ENCODE results near the gene LMBR1. TPM values are rescaled to one million over a fixed set of nuclear protein-coding genes. Genes with fewer than 3 reads are reported as not detected.
"Not testable (repeated sequence)": the region's sequence is repeated elsewhere in the genome, so short reads cannot be mapped to it uniquely, and the experiment has no call there.

LMBR1 gene
- total RNA-seq, 1 donor from 2014 or later = 44.5 TPM

DNA sequence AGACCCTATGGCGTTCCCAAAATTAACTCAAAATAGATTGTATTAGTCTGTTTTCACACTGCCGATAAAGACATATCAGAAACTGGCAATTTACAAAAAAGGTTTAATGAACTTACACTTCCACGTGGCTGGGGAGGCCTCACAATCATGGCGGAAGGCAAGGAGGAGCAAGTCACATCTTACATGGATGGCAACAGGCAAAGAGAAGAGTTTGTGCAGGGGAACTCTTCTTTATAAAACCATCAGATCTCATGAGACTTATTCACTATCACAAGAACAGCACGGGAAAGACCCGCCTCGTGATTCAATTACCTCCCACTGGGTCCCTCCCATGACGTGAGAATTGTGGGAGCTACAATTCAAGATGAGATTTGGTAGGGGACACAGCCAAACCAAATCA, 32.9 kb downstream of the LMBR1 start:
- intact Hi-C loops (cut with micrococcal nuclease); ATAC-seq; DNase-seq: not testable (repeated sequence)

DNA sequence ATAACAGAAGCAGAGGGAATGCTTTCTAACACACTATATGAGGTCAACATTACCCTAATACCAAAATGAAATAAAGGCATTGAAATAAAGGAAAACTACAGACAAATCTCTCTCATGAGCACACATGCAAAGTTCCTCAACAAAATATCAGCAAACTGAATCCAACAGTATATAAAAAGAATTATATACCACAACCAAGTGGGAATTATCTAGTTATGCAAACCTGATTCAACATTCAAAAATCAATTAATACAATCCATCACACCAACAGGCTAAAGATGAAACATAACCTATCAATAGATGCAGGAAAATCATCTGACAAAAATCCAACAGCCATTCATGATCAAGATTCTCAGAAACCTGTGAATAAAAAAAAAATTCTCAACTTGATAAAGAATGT, 34.5 kb downstream of the LMBR1 start:
- intact Hi-C loops (cut with micrococcal nuclease) = no loop called here
- ATAC-seq (no peak), DNase-seq (no peak)

DNA sequence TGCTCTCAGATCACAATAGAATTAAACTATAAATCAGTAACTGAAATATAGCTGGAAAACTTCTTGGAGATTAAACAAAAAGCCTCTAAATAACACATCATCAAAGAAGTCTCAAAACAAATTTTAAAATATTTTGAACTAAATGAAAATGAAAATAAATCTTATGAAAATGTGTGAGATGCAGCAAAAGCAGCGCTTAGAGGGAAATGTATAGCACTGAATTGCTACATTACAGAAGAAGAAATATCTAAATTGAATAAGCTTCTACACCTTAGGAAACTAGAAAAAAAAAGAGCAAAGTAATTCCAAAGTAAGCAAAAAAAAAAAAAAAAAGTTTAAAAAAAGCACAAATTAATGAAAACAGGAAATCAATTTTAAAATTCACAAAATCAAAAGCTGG, 35.2 kb downstream of the LMBR1 start:
- DNase-seq (no peak), ATAC-seq (no peak)
- intact Hi-C loops (cut with micrococcal nuclease) = no loop called here

DNA sequence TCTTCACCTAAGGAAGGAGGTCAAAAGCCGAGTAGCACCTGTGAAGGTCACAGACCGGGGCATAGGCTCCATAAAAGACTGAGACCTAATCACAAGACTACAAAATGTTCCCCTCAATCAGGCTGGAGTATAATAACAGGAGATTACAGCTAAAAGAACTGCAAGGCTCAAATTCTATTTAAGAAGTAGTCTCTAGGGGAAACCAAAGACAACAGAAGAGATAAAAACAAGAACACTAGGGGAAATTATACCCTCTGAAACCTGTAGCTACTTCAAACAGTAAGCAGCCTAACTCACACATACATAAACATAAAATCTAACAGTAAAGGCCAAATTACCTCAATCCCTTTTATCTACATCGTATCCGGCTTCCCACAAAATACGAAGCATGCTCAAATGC, 38.3 kb downstream of the LMBR1 start:
- DNase-seq = no peak
- no peak for ATAC-seq
- intact Hi-C loops (cut with micrococcal nuclease) = no loop called here

DNA sequence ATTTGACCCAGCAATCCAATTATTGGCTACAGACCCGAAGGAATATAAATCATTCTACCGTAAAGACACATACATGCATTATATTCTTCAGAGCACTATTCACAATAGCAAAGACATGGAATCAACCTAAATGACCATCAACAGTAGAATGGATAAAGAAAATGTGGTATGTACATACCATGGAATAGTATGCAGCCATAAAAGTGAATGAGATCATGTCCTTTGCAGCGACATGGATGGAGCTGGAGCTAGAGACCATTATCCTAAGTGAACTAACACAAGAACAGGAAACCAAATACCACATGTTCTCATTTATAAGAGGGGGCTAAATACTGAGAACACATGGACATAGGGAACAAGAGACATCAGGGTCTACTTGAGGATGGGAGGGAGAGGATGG, 44.0 kb downstream of the LMBR1 start:
- intact Hi-C loops (cut with micrococcal nuclease) = no loop called here
- ATAC-seq = no peak
- no peak for DNase-seq

DNA sequence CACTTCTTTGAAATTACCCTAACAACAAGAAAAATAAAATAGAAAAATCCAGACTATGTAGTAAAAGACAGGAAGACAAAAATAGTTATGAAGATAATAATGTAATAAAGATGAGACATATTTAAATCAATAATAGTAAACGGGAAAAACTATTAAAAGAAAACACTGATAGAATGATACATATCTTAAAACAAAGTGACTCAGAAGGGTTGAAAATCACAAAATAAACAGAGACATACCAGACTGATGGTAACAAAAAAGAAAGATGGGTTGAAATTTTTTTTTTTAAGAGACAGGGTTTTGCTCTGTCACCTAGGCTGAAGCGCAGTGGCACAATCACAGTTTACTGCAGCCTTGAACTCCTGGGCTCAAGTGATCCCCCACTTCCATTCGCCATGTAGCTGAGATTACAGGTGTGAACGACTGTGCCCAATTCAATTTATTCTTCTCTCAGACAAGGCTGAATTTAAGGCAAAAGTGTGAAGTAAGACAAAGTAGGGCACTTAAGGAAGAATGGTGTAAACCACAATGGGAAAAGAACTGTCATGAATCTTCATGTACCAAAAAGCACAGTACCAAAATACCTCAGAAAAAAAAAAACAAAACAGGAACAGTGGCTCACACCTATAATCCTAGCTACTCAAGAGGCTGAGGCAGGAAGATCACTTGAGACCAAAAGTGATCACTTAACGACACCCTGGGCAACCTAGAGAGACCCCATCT, 47.4 kb downstream of the LMBR1 start:
- intact Hi-C loops (cut with micrococcal nuclease) = no loop called here
- ATAC-seq = no peak
- no peak for DNase-seq

DNA sequence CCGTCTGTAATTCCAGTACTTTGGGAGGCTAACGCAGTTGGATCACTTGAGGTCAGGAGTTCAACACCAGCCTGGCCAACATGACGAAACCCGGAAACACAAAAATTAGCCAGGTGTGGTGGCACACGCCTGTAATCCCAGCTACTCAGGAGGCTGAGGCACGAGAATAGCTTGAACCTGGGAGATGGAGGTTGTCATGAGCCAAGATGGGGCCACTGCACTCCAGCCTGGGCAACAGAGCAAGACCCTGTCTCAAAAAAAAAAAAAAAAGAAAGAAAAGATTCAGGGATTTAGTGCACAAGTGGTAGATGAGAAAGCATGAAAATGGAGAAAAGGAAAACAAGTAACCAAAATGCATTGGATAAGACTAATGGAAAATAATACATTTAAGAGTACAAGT, 49.4 kb downstream of the LMBR1 start:
- intact Hi-C loops (cut with micrococcal nuclease); ATAC-seq; DNase-seq: not testable (repeated sequence)

DNA sequence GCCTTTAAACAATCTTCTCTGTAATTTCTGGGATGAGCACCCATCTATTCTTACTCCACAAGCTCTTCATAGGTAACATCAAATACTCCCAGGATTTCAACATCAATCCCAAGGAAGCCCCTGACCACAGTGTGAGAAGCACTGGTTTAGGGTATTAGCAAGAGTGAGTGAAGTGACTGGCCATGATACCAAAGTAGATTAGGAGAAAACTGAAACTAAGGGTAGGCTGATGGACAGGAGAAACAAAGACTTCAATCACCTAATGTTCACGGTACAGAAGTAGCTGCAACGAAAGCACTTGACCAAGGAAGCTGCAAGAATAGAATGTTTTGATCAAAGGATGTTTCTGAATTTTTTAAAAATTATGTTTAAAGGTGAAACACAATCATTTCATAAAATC, 49.8 kb downstream of the LMBR1 start:
- no peak for ATAC-seq
- intact Hi-C loops (cut with micrococcal nuclease) = no loop called here
- DNase-seq = no peak

DNA sequence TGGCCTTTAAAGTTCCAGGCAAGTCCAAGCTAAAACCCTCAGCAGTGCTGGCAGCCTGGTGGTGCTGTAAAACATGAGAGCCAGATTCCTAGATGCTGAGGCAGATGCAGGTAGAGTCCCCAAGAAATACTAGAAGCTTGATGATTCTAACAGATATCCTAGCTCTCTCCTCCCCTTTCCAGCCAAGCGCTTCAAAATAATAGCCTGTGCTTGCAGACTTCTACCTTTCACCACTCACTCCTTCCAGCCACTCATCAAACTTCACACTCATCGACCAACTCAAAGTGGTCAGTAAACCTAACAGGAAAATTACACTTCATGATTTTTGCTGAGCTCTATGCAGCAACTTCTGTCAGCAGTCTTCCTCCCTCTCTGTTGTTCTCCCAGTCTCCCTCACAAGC, 50.2 kb downstream of the LMBR1 start:
- intact Hi-C loops (cut with micrococcal nuclease) = no loop called here
- no peak for ATAC-seq
- no peak for DNase-seq

DNA sequence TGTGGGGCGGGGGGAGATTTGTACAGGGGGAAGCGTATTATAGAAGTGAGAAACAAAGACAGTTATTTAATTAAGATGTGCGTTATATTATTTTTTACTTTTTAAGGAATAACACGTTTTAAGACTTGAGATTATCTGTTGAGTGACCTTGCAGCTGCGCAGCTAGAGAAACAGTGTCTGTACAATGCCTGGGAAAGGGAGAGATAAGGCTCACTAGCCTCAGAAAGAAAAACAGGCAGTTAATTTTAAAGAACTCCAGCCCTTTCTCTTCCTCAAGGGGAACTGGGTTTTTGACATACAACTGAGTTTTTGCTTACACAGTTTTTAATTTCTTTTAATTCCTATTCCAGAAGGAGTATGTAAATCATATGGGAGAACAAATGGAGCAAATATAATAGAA, 50.7 kb downstream of the LMBR1 start:
- ATAC-seq (peak; percentile 41), DNase-seq (no peak)
- intact Hi-C loops (cut with micrococcal nuclease) = no loop called here

DNA sequence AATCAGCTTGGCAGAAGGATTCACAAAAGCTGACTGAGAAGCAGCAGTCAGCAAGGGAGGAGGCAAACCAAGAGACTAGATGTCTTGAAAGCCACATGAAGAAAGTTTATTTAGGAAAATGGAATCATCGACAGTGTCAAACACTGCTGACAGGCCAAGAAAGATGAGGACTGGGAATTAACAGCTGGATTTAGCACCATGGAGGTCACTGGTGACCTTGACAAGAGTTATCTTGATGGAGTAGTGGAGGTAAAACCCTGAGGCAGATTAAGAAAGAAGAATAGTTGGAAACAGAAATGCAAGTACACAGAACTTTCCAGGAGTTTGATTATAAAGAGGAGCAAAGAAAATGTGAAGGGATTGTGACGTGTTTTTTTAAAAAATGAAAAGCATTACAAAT, 51.5 kb downstream of the LMBR1 start:
- no peak for ATAC-seq
- no peak for DNase-seq
- intact Hi-C loops (cut with micrococcal nuclease) = no loop called here

DNA sequence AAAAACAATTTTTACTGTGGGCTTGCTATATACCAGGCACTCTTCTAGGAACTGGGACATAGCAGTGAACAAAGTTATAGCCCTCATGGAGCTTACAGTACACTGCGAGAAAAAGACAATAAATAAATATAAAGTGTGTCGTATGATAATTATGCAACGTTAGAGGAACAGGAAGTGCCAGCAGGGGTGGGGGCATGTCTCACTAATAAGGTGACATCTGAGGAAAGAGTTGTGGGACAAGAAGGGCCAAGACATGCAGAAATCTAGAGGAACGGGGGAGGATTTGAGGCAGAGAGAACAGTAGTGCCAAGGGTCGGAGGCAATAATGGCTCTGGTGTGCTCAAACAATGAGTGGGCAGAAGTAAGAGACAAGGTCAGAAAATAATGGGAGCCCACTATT, 52.8 kb downstream of the LMBR1 start:
- no peak for DNase-seq

DNA sequence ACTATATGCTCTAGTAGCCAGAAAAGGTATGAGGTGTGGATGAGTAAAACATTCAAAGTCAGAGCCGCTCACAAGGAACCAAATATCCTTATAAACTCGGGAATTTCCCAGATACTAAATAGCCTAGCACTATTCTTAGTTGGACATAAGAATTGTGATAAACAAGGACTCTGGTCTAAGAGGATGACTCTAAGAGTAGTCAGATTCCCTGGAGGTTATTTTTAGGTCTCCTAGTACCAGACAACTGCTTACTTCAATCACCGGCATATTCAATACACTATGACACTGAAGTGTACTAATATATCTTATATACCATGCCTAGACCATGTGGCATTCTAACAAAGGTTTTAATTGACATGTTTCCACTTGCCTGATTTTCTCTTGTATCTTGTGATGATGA, 56.5 kb downstream of the LMBR1 start:
- intact Hi-C loops (cut with micrococcal nuclease) = no loop called here
- ATAC-seq (peak; percentile 64), DNase-seq (no peak)

More for the DNA sequence above, 52.8 kb downstream of the LMBR1 start:
- intact Hi-C loops (cut with micrococcal nuclease) = no loop called here
- ATAC-seq = no peak

DNA sequence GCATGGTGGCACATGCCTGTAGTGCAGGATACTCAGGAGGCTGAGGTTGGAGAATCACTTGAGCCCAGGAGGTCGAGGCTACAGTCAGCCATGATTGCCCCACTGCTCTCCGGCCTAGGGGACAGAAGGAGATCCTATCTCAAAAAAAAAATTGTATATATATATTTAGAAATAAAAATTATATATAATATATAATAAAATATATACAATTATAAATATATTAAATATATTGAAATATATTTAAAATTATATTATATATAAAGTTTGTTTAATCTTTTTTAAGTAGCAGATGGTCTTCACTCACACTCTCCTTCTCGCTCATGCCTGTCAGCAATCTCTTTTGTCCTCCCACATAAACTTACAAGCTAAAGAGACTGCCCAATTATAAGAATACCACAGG, 58.5 kb downstream of the LMBR1 start:
- no peak for DNase-seq
- no peak for ATAC-seq
- intact Hi-C loops (cut with micrococcal nuclease) = no loop called here

DNA sequence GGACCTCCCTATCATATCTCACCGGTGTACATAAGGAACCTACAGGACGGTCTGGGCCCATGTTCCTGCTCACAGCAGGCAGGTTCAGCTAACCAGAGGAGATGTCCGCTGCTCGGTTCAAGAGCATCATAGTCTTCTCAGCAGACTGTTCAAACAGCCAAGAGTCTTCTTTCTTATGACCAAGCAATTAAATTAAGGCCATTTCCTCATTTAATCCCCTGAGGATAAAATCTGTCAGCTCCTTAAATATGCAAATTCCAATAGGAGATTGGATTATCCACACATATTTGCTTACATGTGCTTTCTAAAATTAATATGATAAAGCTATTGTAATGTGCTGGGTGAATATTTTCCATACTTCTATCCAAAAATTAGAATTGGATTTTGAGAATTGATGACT, 59.7 kb downstream of the LMBR1 start:
- ATAC-seq (no peak), DNase-seq (no peak)
- intact Hi-C loops (cut with micrococcal nuclease) = no loop called here

DNA sequence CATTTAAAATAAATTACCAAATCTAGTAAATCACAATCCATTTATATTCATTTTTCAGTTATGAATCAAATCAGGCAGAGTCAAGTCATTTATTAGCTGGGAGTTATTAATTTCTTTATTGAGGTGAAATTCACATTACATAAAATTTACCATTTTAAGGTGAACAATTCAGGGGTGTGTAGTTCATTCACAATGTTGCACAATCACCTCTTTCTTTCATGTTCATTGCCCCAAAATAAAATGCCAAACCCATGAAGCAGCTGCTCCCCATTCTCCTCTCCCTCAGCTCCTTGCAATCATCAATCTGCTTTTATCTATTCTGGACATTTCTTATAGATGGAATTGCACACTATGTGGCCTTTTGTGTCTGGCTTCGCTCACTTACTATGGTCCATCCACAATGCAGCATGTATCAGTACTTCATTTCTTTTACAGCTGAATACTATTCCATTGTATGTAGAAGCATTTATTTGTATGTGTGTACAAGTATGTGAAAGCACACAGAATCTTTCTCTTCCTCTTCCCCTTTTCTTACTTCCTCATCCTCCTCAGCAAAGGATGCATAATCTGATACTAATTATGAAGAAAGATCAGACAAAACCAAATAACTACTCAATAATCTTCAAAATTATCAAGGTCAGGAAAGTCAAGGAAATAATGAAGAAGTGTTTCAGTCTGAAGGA, 60.6 kb downstream of the LMBR1 start:
- ATAC-seq = no peak
- DNase-seq = no peak
- intact Hi-C loops (cut with micrococcal nuclease) = no loop called here

DNA sequence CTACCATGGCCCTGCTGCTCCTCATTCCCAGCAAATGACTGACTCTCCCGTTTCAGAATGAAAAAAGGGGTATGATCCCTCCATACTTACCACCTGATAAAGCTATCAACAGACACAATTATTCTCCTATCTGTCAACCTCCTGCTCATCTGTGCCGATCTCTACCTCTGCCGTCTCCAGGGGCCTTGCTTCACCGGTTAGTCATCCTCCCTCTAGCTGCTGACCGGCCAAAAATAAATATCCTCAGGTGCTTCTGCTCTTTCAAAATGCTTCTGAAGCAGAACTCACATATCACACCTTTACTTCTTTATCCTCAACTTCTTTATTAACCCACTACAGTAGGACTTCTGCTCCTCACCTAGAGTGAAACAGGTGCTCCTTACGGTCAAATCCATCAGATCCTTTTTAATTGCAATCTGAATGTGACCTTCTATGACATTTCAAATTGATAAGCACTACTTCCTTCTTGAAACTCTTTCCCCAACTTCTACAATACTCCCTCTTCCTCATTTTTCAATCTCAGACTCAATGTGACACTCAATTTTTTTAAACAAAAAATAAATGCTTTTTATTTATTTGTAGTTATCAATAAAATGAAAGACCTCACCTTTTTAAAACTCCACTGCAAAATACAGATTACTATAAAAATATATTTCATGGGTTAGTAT, 63.2 kb downstream of the LMBR1 start:
- intact Hi-C loops (cut with micrococcal nuclease) = no loop called here
- DNase-seq (no peak), ATAC-seq (no peak)

DNA sequence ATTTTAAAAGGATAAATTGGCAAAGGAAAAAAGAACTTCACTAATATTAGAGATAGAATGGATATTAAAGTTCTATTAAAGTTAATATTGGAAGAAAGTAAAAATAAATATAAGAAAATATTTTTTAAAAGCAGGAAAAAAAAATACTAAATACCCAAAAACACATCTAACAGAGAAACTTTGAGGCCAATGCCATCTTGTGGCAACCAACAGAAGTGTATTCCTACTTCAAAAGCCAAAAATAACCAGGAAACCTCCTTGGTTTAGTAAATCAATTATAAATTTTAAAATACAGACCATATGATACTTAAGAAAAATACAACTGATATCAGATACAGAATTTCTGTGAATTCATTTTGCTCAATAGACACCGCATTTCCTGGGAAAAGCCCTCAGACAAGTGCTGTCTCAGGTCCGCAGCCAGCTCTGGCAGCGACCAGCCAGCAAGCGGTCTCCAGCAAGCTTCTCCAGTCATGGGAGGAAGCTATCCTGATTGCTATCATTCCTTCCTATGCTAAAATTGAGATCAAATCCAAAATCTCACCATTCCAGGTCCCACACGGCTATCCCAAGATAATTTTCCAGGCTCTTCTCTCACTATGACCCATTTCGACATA, 65.3 kb downstream of the LMBR1 start:
- DNase-seq (no peak), ATAC-seq (no peak)
- intact Hi-C loops (cut with micrococcal nuclease) = no loop called here

DNA sequence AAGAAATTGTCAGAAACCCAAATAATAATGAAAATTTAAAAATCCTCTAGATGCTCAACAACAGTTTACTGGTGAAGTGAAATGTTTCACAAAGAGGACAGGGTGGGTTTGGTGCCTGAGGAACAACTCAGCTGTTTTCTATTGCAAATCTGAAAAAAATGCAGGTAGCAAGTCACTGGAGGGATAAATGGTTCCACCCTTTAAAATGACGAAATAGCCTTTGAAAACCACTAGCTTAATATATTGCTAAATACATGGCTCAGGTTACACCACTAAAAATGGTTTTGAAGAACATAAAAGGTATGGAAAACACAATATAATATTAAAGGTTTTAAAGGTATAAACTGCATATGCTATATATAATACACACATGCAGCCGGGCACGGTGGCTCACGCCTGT, 69.5 kb downstream of the LMBR1 start:
- no peak for DNase-seq
- intact Hi-C loops (cut with micrococcal nuclease) = no loop called here
- ATAC-seq = no peak

DNA sequence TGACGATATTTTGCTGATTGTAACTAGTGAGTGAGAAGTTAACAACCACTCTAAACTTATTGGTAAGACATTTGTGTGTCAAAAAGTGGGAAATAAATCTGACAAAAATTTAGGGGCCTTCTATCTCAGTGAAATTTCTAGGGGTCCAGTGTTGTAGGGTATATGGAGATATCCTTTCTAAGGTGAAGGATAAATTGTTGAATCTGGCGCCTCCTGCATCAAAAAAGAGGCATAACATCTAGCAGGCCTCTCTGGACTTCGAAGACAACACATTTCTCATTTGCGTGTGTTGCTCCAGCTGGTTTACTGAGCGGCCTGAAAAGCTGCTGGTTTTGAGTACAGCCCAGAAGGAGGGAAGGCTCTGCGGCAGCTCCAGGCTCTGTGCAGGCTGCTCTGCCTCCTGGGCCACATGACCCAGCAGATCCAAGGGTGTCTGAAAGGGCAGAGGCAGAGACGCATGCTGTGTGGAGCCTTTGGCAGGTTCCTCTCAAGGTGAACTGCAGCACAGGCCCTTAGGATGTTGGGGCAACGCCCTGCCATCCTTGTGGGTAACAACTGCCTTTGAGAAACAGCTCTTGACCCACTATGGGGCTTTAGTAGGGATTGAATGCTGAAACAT, 72.4 kb downstream of the LMBR1 start:
- intact Hi-C loops (cut with micrococcal nuclease) = no loop called here
- no peak for DNase-seq
- ATAC-seq = no peak
